K562 (cell line): Measurements from ENCODE around the gene PCP2. TPM values are rescaled to one million over a fixed set of nuclear protein-coding genes. Genes with fewer than 3 reads are reported as not detected.

Experiments used
- AFF4 ChIP-seq: sonication (generic); formaldehyde crosslinking; IDR thresholded peaks from 2 replicates; pipeline ENCODE4 v1.8.0; 2023; ENCODE audit warnings: mild to moderate bottlenecking, missing genetic modification reagents
- ARID3B ChIP-seq: fragments of 250-450 bp; sonication (Bioruptor Pico); IDR thresholded peaks from 2 replicates; pipeline ENCODE4 v1.4.0; 2020; ENCODE audit warnings: borderline replicate concordance
- CBX8 ChIP-seq: fragments of 200-600 bp; sonication (generic); IDR thresholded peaks from 2 replicates; pipeline ENCODE4 v1.6.1; 2012; ENCODE audit warnings: borderline replicate concordance, mixed run types, low read depth, mild to moderate bottlenecking, moderate library complexity, mixed read lengths, low read length, control low read depth, inconsistent platforms; ENCODE audit not compliant: poor library complexity, severe bottlenecking; ENCODE audit errors: extremely low read depth
- CCNT2 ChIP-seq: IDR thresholded peaks from 2 replicates; pipeline ENCODE4 v1.6.1; 2011; ENCODE audit warnings: borderline replicate concordance, low read depth, mild to moderate bottlenecking, moderate library complexity, mixed read lengths, low read length; ENCODE audit not compliant: insufficient read length; ENCODE audit errors: extremely low read depth
- CSDE1 ChIP-seq, 2 experiments: fragments of 450-650 bp; IDR thresholded peaks; 2 replicates each; pipeline ENCODE4 v1.6.1; 2016; ENCODE audit warnings: mild to moderate bottlenecking in 1 of 2
- FOXA1 ChIP-seq: fragments of 450-650 bp; IDR thresholded peaks from 2 replicates; pipeline ENCODE4 v1.6.1; 2016; ENCODE audit warnings: mild to moderate bottlenecking, borderline replicate concordance
- FUS ChIP-seq: fragments of 200-400 bp; formaldehyde crosslinking; optimal IDR thresholded peaks from 2 replicates; pipeline ENCODE3; 2017; ENCODE audit warnings: low read depth, low read length
- ILK ChIP-seq: fragments of 450-650 bp; IDR thresholded peaks from 2 replicates; pipeline ENCODE4 v1.6.1; 2016; ENCODE audit warnings: missing genetic modification characterization, low read depth, mild to moderate bottlenecking, missing compliant biosample characterization, moderate library complexity, borderline replicate concordance
- NR4A1 ChIP-seq, 2 experiments: fragments of 250-450 bp in 1 of 2; fragments of 450-650 bp in 1 of 2; sonication (Bioruptor Pico) in 1 of 2; IDR thresholded peaks; 2 replicates each; pipeline versions ENCODE4 v1.4.0 to v1.6.1; 2016 to 2020; ENCODE audit warnings: mild to moderate bottlenecking in 2 of 2, missing compliant biosample characterization in 1 of 2, missing genetic modification characterization in 1 of 2, moderate library complexity in 1 of 2
- PTTG1 ChIP-seq: fragments of 450-650 bp; IDR thresholded peaks from 2 replicates; pipeline ENCODE4 v1.6.1; 2016; ENCODE audit warnings: low read depth, mild to moderate bottlenecking, missing genetic modification characterization, missing compliant biosample characterization
- RAD21 ChIP-seq, 2 experiments: fragments of 250-450 bp in 1 of 2; fragments of 450-650 bp in 1 of 2; sonication (Bioruptor Pico) in 1 of 2; formaldehyde crosslinking in 1 of 2; IDR thresholded peaks in 1 of 2; conservative IDR thresholded peaks in 1 of 2; 2 replicates each; pipeline versions ENCODE4 v1.4.0 to v1.8.0; 2020 to 2022; ENCODE audit warnings: mild to moderate bottlenecking in 2 of 2, moderate library complexity in 1 of 2
- SIN3A ChIP-seq, 2 experiments: fragments of 150-350 bp in 1 of 2; IDR thresholded peaks; 2 replicates each; pipeline ENCODE4 v1.6.1; 2011 to 2016; ENCODE audit warnings: borderline replicate concordance in 2 of 2, low read depth in 2 of 2, low read length in 2 of 2, mild to moderate bottlenecking in 2 of 2, moderate library complexity in 2 of 2; ENCODE audit not compliant: control insufficient read depth in 1 of 2
- STAT5A ChIP-seq: IDR thresholded peaks from 2 replicates; pipeline ENCODE4 v1.6.1; 2012; ENCODE audit warnings: low read length, inconsistent platforms, borderline replicate concordance
- U2AF2 ChIP-seq: fragments of 200-400 bp; formaldehyde crosslinking; optimal IDR thresholded peaks from 2 replicates; pipeline ENCODE3; 2017; ENCODE audit warnings: low read depth, mild to moderate bottlenecking, low read length
- polyA plus RNA-seq, 8 experiments: library from polyadenylated mRNA; depleted of rRNA in 4 of 8; stranded (reverse) in 5 of 8; unstranded in 3 of 8; fragments of >200 nt; fragmentation: Nextera tagmentation in 2 of 8; fragmentation: Illumina TruSeq in 1 of 8; extraction: Ambion mirVana in 2 of 8; extraction: Trizol in 1 of 8; gene quantifications; 2 replicates each; pipeline versions ENCODE4 v1.2.1 to v1.2.3, GENCODE V29; 2011 to 2014; ENCODE audit warnings: inconsistent platforms in 1 of 8, missing spikeins in 1 of 8
- total RNA-seq, 7 experiments: library from RNA; depleted of rRNA in 6 of 7; stranded (reverse); fragments of >200 nt in 6 of 7; fragmentation: Illumina TruSeq in 2 of 7; extraction: Trizol in 2 of 7; gene quantifications; 2 replicates each; pipeline versions ENCODE4 v1.2.1 to v1.2.3, GENCODE V29; 2011 to 2021; ENCODE audit warnings: low replicate concordance in 1 of 7
- TF ChIP-seq, protein P1 (sequence below): fragments of 450-650 bp; formaldehyde crosslinking; IDR thresholded peaks from 2 replicates; pipeline ENCODE4 v1.4.0; 2020; ENCODE audit warnings: mild to moderate bottlenecking, mixed read lengths
- TF ChIP-seq, protein P2 (sequence below): fragments of 450-650 bp; formaldehyde crosslinking; IDR thresholded peaks from 2 replicates; pipeline ENCODE4 v1.4.0; 2022; ENCODE audit warnings: missing genetic modification characterization

PCP2 gene
- total and polyA plus RNA-seq, 9 of the 15 experiments (the other 6 are each of a cell fraction or from before 2014, with no cell fraction given), result 0.17 to 1.3 (median 0.49) TPM; not detected in 3

- TF ChIP-seq CCNT2, result peak; percentile 72
- 0 out of 2 replicates have a peak, but pooled peaks have one; percentile 58 for TF ChIP-seq NR4A1 (CRISPR knock-in tag; IDR thresholded peaks at IDR 0.05)
- TF ChIP-seq NR4A1 (tag; IDR thresholded peaks at IDR 0.05), result no peak
- TF ChIP-seq, protein P1, sequence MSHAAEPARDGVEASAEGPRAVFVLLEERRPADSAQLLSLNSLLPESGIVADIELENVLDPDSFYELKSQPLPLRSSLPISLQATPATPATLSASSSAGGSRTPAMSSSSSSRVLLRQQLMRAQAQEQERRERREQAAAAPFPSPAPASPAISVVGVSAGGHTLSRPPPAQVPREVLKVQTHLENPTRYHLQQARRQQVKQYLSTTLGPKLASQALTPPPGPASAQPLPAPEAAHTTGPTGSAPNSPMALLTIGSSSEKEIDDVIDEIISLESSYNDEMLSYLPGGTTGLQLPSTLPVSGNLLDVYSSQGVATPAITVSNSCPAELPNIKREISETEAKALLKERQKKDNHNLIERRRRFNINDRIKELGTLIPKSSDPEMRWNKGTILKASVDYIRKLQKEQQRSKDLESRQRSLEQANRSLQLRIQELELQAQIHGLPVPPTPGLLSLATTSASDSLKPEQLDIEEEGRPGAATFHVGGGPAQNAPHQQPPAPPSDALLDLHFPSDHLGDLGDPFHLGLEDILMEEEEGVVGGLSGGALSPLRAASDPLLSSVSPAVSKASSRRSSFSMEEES, result no peak
- no peak for TF ChIP-seq PTTG1 (tag)
- TF ChIP-seq FUS, result peak; percentile 25
- peak; percentile 97 to 98 for TF ChIP-seq RAD21 (CRISPR knock-in tag; conservative IDR thresholded peaks at IDR 0.05 in 1 of 2, IDR thresholded peaks at IDR 0.05 in 1 of 2)
- TF ChIP-seq FOXA1, result no peak
- TF ChIP-seq ARID3B, result no peak
- TF ChIP-seq CBX8, result no peak
- TF ChIP-seq AFF4, result no peak
- no peak for TF ChIP-seq CSDE1 (IDR thresholded peaks at IDR 0.05)
- TF ChIP-seq SIN3A (IDR thresholded peaks at IDR 0.05; ENCODE audit: borderline replicate concordance in 2 of 2, control insufficient read depth in 1 of 2, low read depth in 2 of 2, low read length in 2 of 2), result peak in 1 of 2 experiments; percentile 24; a peak in 1 of 4 replicates
- no peak for TF ChIP-seq U2AF2
- no peak for TF ChIP-seq ILK
- TF ChIP-seq, protein P2, sequence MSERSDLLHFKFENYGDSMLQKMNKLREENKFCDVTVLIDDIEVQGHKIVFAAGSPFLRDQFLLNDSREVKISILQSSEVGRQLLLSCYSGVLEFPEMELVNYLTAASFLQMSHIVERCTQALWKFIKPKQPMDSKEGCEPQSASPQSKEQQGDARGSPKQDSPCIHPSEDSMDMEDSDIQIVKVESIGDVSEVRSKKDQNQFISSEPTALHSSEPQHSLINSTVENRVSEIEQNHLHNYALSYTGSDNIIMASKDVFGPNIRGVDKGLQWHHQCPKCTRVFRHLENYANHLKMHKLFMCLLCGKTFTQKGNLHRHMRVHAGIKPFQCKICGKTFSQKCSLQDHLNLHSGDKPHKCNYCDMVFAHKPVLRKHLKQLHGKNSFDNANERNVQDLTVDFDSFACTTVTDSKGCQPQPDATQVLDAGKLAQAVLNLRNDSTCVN (CRISPR knock-in tag), result peak; percentile 17; the same call in 1 of the 2 replicates
- TF ChIP-seq STAT5A, result no peak
Observed at GRCh38 chr19:7680606-7681339, 47.3 kb upstream of the PCP2 start, which contains the start of gene TRAPPC5 (continued).
